ENCODE data around the gene ZNF496. TPM values are rescaled to one million over a fixed set of nuclear protein-coding genes. Genes with fewer than 3 reads are reported as not detected.
"Not testable (repeated sequence)": the region's sequence is repeated elsewhere in the genome, so short reads cannot be mapped to it uniquely, and the experiment has no call there.

ZNF496 gene
- total RNA-seq, 1 donor from 2014 or later: 30.3 TPM

- Histone ChIP-seq H3K27me3 (ENCODE audit: insufficient read depth, low read length) (no peaks in the 10 kb centered on the region), H3K9me3 (ENCODE audit: insufficient read depth, low read depth, low read length) (no peaks in the 10 kb centered on the region), H3K79me2 (ENCODE audit: insufficient read depth, low read length) (no peaks in the 10 kb centered on the region), H3K4me3 (ENCODE audit: insufficient read depth, low read depth, low read length) (no peak overlapping the region), H3K27ac (ENCODE audit: low read depth, low read length) (no peak overlapping the region), H3K36me3 (ENCODE audit: insufficient read depth, low read length) (no peaks in the 10 kb centered on the region), H3K4me1 (ENCODE audit: insufficient read depth, low read length) (peaks cover 4% of the 10 kb centered on the region), H4K20me1 (ENCODE audit: insufficient read depth, low read length) (no peaks in the 10 kb centered on the region), H3K9ac (ENCODE audit: low read length) (no peak overlapping the region), H2AFZ (ENCODE audit: low read depth, low read length) (no peak overlapping the region), H3K4me2 (ENCODE audit: low read length) (no peak overlapping the region)
- Mint-ChIP-seq H3K27ac (ENCODE audit: unreplicated experiment) (peak overlapping the region; percentile 85), H3K9me3 (ENCODE audit: unreplicated experiment) (peaks cover 19% of the 10 kb centered on the region), H3K27me3 (ENCODE audit: low read depth, unreplicated experiment) (peaks cover 2% of the 10 kb centered on the region), H3K4me1 (ENCODE audit: low read depth, unreplicated experiment) (peaks cover 15% of the 10 kb centered on the region), H3K4me3 (ENCODE audit: unreplicated experiment) (no peak overlapping the region), H3K36me3 (ENCODE audit: low read depth, unreplicated experiment) (peaks cover 2% of the 10 kb centered on the region)
- TF ChIP-seq EZH2 (IDR thresholded peaks at IDR 0.05; ENCODE audit: insufficient read depth, low read length) (no peak), CTCF (IDR thresholded peaks at IDR 0.05; ENCODE audit: insufficient read depth, low read depth, low read length) (no peak)
- FAIRE-seq (no peak), DNase-seq (ENCODE audit: low read depth) (no peak)
Observed at GRCh38 chr1:247366926-247367645, 35.4 kb upstream of the ZNF496 start.

DNA sequence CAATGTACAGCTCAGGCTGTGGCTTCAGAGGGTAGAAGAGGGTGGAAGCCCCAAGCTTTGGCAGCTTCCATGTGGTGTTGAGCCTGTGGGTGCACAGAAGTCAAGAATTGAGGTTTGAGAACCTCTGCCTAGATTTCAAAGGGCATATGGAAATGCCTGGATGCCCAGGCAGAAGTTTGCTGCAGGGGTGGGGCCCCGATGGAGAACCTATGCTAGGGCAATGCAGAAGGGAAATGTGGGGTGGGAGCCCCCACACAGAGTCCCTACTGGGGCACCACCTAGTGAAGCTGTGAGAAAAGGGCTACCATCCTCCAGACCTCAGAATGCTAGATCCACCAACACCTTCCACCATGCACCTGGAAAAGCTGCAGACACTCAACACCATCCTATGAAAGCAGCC, 34.7 kb upstream of the ZNF496 start:
- H3K27ac Mint-ChIP-seq (ENCODE audit: unreplicated experiment); H3K4me1 ChIP-seq (ENCODE audit: insufficient read depth, low read length); H3K27me3 Mint-ChIP-seq (ENCODE audit: low read depth, unreplicated experiment); H3K9me3 ChIP-seq (ENCODE audit: insufficient read depth, low read depth, low read length); H3K27me3 ChIP-seq (ENCODE audit: insufficient read depth, low read length); H3K4me3 ChIP-seq (ENCODE audit: insufficient read depth, low read depth, low read length); H3K36me3 ChIP-seq (ENCODE audit: insufficient read depth, low read length); H2AFZ ChIP-seq (ENCODE audit: low read depth, low read length); H3K79me2 ChIP-seq (ENCODE audit: insufficient read depth, low read length); H3K9ac ChIP-seq (ENCODE audit: low read length); H4K20me1 ChIP-seq (ENCODE audit: insufficient read depth, low read length); H3K4me2 ChIP-seq (ENCODE audit: low read length); H3K27ac ChIP-seq (ENCODE audit: low read depth, low read length); H3K4me3 Mint-ChIP-seq (ENCODE audit: unreplicated experiment); H3K36me3 Mint-ChIP-seq (ENCODE audit: low read depth, unreplicated experiment); FAIRE-seq; H3K4me1 Mint-ChIP-seq (ENCODE audit: low read depth, unreplicated experiment); DNase-seq (ENCODE audit: low read depth): not testable (repeated sequence)
- peaks cover 19% of the 10 kb centered on the region for H3K9me3 Mint-ChIP-seq (ENCODE audit: unreplicated experiment)

DNA sequence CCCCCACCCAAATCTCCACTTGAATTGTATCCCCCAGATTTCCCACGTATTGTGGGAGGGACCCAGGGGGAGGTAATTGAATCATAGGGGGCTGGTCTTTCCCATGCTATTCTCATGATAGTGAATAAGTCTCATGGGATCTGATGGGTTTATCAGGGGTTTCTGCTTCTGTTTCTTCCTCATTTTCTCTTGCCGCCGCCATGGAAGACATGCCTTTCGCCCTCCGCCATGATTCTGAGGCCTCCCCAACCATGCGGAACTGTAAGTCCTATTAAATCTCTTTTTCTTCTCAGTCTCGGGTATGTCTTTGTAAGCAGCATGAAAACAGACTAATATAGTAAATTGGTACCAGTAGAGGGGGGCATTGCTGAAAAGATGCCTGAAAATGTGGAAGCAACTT, 33.4 kb upstream of the ZNF496 start:
- H3K4me1 Mint-ChIP-seq (ENCODE audit: low read depth, unreplicated experiment): peaks cover 14% of the 10 kb centered on the region
- no peak overlapping the region for H3K4me3 ChIP-seq (ENCODE audit: insufficient read depth, low read depth, low read length)
- H3K4me3 Mint-ChIP-seq (ENCODE audit: unreplicated experiment): no peak overlapping the region
- H3K27ac Mint-ChIP-seq (ENCODE audit: unreplicated experiment): no peak overlapping the region
- no peaks in the 10 kb centered on the region for H3K79me2 ChIP-seq (ENCODE audit: insufficient read depth, low read length)
- H3K36me3 Mint-ChIP-seq (ENCODE audit: low read depth, unreplicated experiment): peaks cover 2% of the 10 kb centered on the region
- H3K36me3 ChIP-seq (ENCODE audit: insufficient read depth, low read length): no peaks in the 10 kb centered on the region
- no peaks in the 10 kb centered on the region for H3K4me1 ChIP-seq (ENCODE audit: insufficient read depth, low read length)
- H3K9ac ChIP-seq (ENCODE audit: low read length): no peak overlapping the region
- no peak overlapping the region for H3K27ac ChIP-seq (ENCODE audit: low read depth, low read length)
- no peak for FAIRE-seq
- TF ChIP-seq EZH2 (IDR thresholded peaks at IDR 0.05; ENCODE audit: insufficient read depth, low read length) (no peak), CTCF (IDR thresholded peaks at IDR 0.05; ENCODE audit: insufficient read depth, low read depth, low read length) (no peak)
- H4K20me1 ChIP-seq (ENCODE audit: insufficient read depth, low read length): no peaks in the 10 kb centered on the region
- H3K27me3 Mint-ChIP-seq (ENCODE audit: low read depth, unreplicated experiment): peaks cover 2% of the 10 kb centered on the region
- H3K27me3 ChIP-seq (ENCODE audit: insufficient read depth, low read length): no peaks in the 10 kb centered on the region
- H2AFZ ChIP-seq (ENCODE audit: low read depth, low read length): no peak overlapping the region
- H3K9me3 ChIP-seq (ENCODE audit: insufficient read depth, low read depth, low read length): no peaks in the 10 kb centered on the region
- H3K4me2 ChIP-seq (ENCODE audit: low read length): no peak overlapping the region
- H3K9me3 Mint-ChIP-seq (ENCODE audit: unreplicated experiment): peaks cover 19% of the 10 kb centered on the region
- no peak for DNase-seq (ENCODE audit: low read depth)

GRCh38 chr1:247363000-247363399, 31.3 kb upstream of the ZNF496 start:
- not testable (repeated sequence) for H3K27ac Mint-ChIP-seq (ENCODE audit: unreplicated experiment); H2AFZ ChIP-seq (ENCODE audit: low read depth, low read length); H3K79me2 ChIP-seq (ENCODE audit: insufficient read depth, low read length); H3K4me3 Mint-ChIP-seq (ENCODE audit: unreplicated experiment); H4K20me1 ChIP-seq (ENCODE audit: insufficient read depth, low read length); H3K9ac ChIP-seq (ENCODE audit: low read length); H3K27me3 Mint-ChIP-seq (ENCODE audit: low read depth, unreplicated experiment); H3K36me3 Mint-ChIP-seq (ENCODE audit: low read depth, unreplicated experiment); DNase-seq (ENCODE audit: low read depth); H3K9me3 ChIP-seq (ENCODE audit: insufficient read depth, low read depth, low read length); H3K27me3 ChIP-seq (ENCODE audit: insufficient read depth, low read length); H3K27ac ChIP-seq (ENCODE audit: low read depth, low read length); H3K4me2 ChIP-seq (ENCODE audit: low read length); H3K4me3 ChIP-seq (ENCODE audit: insufficient read depth, low read depth, low read length); H3K4me1 ChIP-seq (ENCODE audit: insufficient read depth, low read length); FAIRE-seq; H3K36me3 ChIP-seq (ENCODE audit: insufficient read depth, low read length)
- H3K9me3 Mint-ChIP-seq (ENCODE audit: unreplicated experiment): peaks cover 19% of the 10 kb centered on the region
- peaks cover 13% of the 10 kb centered on the region for H3K4me1 Mint-ChIP-seq (ENCODE audit: low read depth, unreplicated experiment)
